ENCODE results near the gene ELK4. TPM values are rescaled to one million over a fixed set of nuclear protein-coding genes. Genes with fewer than 3 reads are reported as not detected.

ELK4 gene
- total RNA-seq (2012; rRNA removed), result 14.7 and 15.9 TPM in 2 replicates

- peaks cover 11% of the 10 kb centered on the region for H3K4me1 ChIP-seq (ENCODE audit: control insufficient read depth, insufficient read depth, low read length)
- H3K27me3 ChIP-seq (ENCODE audit: control insufficient read depth, insufficient read depth, low read length), result no peaks in the 10 kb centered on the region
- peak within 1 kb of the TSS; percentile 95 for H3K9ac ChIP-seq (ENCODE audit: low read depth, low read length)
- peak within 1 kb of the TSS; percentile 87 for H3K4me3 ChIP-seq (ENCODE audit: low read length)
- no peaks in the 10 kb centered on the region for H3K36me3 ChIP-seq (ENCODE audit: insufficient read depth, low read length)
- H3K9me3 ChIP-seq (replicated peaks; ENCODE audit: low read length), result no peaks in the 10 kb centered on the region
- H3K4me2 ChIP-seq (ENCODE audit: low read length), result peak within 1 kb of the TSS; percentile 97
These were observed at the start of gene ELK4 for GRCh38 chr1:205631768-205632668. Gene ELK4 (minus strand): TSS chr1:205632011. CDS start chr1:205623882, 8,129 bp downstream.

GRCh38 chr1:205681364-205681763, 49.6 kb upstream of the ELK4 start:
- H3K4me2 ChIP-seq (ENCODE audit: low read length), result no peak overlapping the region
- H3K4me3 ChIP-seq (ENCODE audit: low read length), result no peak overlapping the region
- no peak overlapping the region for H3K9ac ChIP-seq (ENCODE audit: low read depth, low read length)
- peaks cover 9% of the 10 kb centered on the region for H3K4me1 ChIP-seq (ENCODE audit: control insufficient read depth, insufficient read depth, low read length)
- peaks cover 10% of the 10 kb centered on the region for H3K27me3 ChIP-seq (ENCODE audit: control insufficient read depth, insufficient read depth, low read length)
- H3K9me3 ChIP-seq (replicated peaks; ENCODE audit: low read length), result no peaks in the 10 kb centered on the region
- no peaks in the 10 kb centered on the region for H3K36me3 ChIP-seq (ENCODE audit: insufficient read depth, low read length)

GRCh38 chr1:205680073-205680851, 48.5 kb upstream of the ELK4 start, which contains the start of gene SLC45A3:
Gene SLC45A3 (minus strand): TSS chr1:205680509. CDS start chr1:205664656, 15,853 bp downstream.
- Histone ChIP-seq H3K4me3 (ENCODE audit: low read length) (peak within 1 kb of the TSS; percentile 90), H3K4me1 (ENCODE audit: control insufficient read depth, insufficient read depth, low read length) (peaks cover 9% of the 10 kb centered on the region), H3K9me3 (replicated peaks; ENCODE audit: low read length) (no peaks in the 10 kb centered on the region), H3K9ac (ENCODE audit: low read depth, low read length) (peak within 1 kb of the TSS; percentile 81), H3K27me3 (ENCODE audit: control insufficient read depth, insufficient read depth, low read length) (peaks cover 10% of the 10 kb centered on the region), H3K4me2 (ENCODE audit: low read length) (peak within 1 kb of the TSS; percentile 100), H3K36me3 (ENCODE audit: insufficient read depth, low read length) (no peaks in the 10 kb centered on the region)

GRCh38 chr1:205678286-205679111, 46.7 kb upstream of the ELK4 start:
- Histone ChIP-seq H3K4me2 (ENCODE audit: low read length) (peak overlapping the region; percentile 100), H3K9ac (ENCODE audit: low read depth, low read length) (no peak overlapping the region), H3K4me1 (ENCODE audit: control insufficient read depth, insufficient read depth, low read length) (peaks cover 9% of the 10 kb centered on the region), H3K9me3 (replicated peaks; ENCODE audit: low read length) (no peaks in the 10 kb centered on the region), H3K36me3 (ENCODE audit: insufficient read depth, low read length) (no peaks in the 10 kb centered on the region), H3K27me3 (ENCODE audit: control insufficient read depth, insufficient read depth, low read length) (peaks cover 10% of the 10 kb centered on the region), H3K4me3 (ENCODE audit: low read length) (no peak overlapping the region)

- no peak overlapping the region for H3K9ac ChIP-seq (ENCODE audit: low read depth, low read length)
- H3K36me3 ChIP-seq (ENCODE audit: insufficient read depth, low read length), result no peaks in the 10 kb centered on the region
- no peak overlapping the region for H3K4me2 ChIP-seq (ENCODE audit: low read length)
- peaks cover 9% of the 10 kb centered on the region for H3K4me1 ChIP-seq (ENCODE audit: control insufficient read depth, insufficient read depth, low read length)
- peaks cover 10% of the 10 kb centered on the region for H3K27me3 ChIP-seq (ENCODE audit: control insufficient read depth, insufficient read depth, low read length)
- H3K9me3 ChIP-seq (replicated peaks; ENCODE audit: low read length), result no peaks in the 10 kb centered on the region
- H3K4me3 ChIP-seq (ENCODE audit: low read length), result no peak overlapping the region
These were observed 45.4 kb upstream of the ELK4 start for GRCh38 chr1:205677167-205677566.

GRCh38 chr1:205676597-205676996, 44.8 kb upstream of the ELK4 start:
- Histone ChIP-seq H3K9ac (ENCODE audit: low read depth, low read length) (no peak overlapping the region), H3K36me3 (ENCODE audit: insufficient read depth, low read length) (no peaks in the 10 kb centered on the region), H3K9me3 (replicated peaks; ENCODE audit: low read length) (no peaks in the 10 kb centered on the region), H3K4me2 (ENCODE audit: low read length) (no peak overlapping the region), H3K4me1 (ENCODE audit: control insufficient read depth, insufficient read depth, low read length) (peaks cover 9% of the 10 kb centered on the region), H3K27me3 (ENCODE audit: control insufficient read depth, insufficient read depth, low read length) (peaks cover 9% of the 10 kb centered on the region), H3K4me3 (ENCODE audit: low read length) (no peak overlapping the region)

- H3K4me2 ChIP-seq (ENCODE audit: low read length), result no peak overlapping the region
- H3K36me3 ChIP-seq (ENCODE audit: insufficient read depth, low read length), result no peaks in the 10 kb centered on the region
- no peak overlapping the region for H3K9ac ChIP-seq (ENCODE audit: low read depth, low read length)
- H3K4me1 ChIP-seq (ENCODE audit: control insufficient read depth, insufficient read depth, low read length), result peaks cover 9% of the 10 kb centered on the region
- H3K27me3 ChIP-seq (ENCODE audit: control insufficient read depth, insufficient read depth, low read length), result peaks cover 4% of the 10 kb centered on the region
- no peaks in the 10 kb centered on the region for H3K9me3 ChIP-seq (replicated peaks; ENCODE audit: low read length)
- H3K4me3 ChIP-seq (ENCODE audit: low read length), result no peak overlapping the region
These were observed 44.2 kb upstream of the ELK4 start for GRCh38 chr1:205676002-205676401.

GRCh38 chr1:205675247-205675646, 43.4 kb upstream of the ELK4 start:
- no peak overlapping the region for H3K4me2 ChIP-seq (ENCODE audit: low read length)
- no peak overlapping the region for H3K4me3 ChIP-seq (ENCODE audit: low read length)
- no peaks in the 10 kb centered on the region for H3K36me3 ChIP-seq (ENCODE audit: insufficient read depth, low read length)
- no peaks in the 10 kb centered on the region for H3K27me3 ChIP-seq (ENCODE audit: control insufficient read depth, insufficient read depth, low read length)
- H3K9me3 ChIP-seq (replicated peaks; ENCODE audit: low read length), result no peaks in the 10 kb centered on the region
- H3K4me1 ChIP-seq (ENCODE audit: control insufficient read depth, insufficient read depth, low read length), result peaks cover 9% of the 10 kb centered on the region
- H3K9ac ChIP-seq (ENCODE audit: low read depth, low read length), result no peak overlapping the region

GRCh38 chr1:205672970-205673369, 41.2 kb upstream of the ELK4 start:
- Histone ChIP-seq H3K9ac (ENCODE audit: low read depth, low read length) (no peak overlapping the region), H3K4me1 (ENCODE audit: control insufficient read depth, insufficient read depth, low read length) (no peaks in the 10 kb centered on the region), H3K4me2 (ENCODE audit: low read length) (no peak overlapping the region), H3K27me3 (ENCODE audit: control insufficient read depth, insufficient read depth, low read length) (peaks cover 3% of the 10 kb centered on the region), H3K36me3 (ENCODE audit: insufficient read depth, low read length) (no peaks in the 10 kb centered on the region), H3K9me3 (replicated peaks; ENCODE audit: low read length) (no peaks in the 10 kb centered on the region), H3K4me3 (ENCODE audit: low read length) (no peak overlapping the region)

- Histone ChIP-seq H3K9me3 (replicated peaks; ENCODE audit: low read length) (no peaks in the 10 kb centered on the region), H3K4me2 (ENCODE audit: low read length) (no peak overlapping the region), H3K36me3 (ENCODE audit: insufficient read depth, low read length) (no peaks in the 10 kb centered on the region), H3K4me1 (ENCODE audit: control insufficient read depth, insufficient read depth, low read length) (no peaks in the 10 kb centered on the region), H3K27me3 (ENCODE audit: control insufficient read depth, insufficient read depth, low read length) (peaks cover 3% of the 10 kb centered on the region), H3K9ac (ENCODE audit: low read depth, low read length) (no peak overlapping the region), H3K4me3 (ENCODE audit: low read length) (no peak overlapping the region)
These were observed 40.6 kb upstream of the ELK4 start for GRCh38 chr1:205672395-205672889.
